Measurements from ENCODE around the gene ITGA6.

The ITGA6 gene

DNA sequence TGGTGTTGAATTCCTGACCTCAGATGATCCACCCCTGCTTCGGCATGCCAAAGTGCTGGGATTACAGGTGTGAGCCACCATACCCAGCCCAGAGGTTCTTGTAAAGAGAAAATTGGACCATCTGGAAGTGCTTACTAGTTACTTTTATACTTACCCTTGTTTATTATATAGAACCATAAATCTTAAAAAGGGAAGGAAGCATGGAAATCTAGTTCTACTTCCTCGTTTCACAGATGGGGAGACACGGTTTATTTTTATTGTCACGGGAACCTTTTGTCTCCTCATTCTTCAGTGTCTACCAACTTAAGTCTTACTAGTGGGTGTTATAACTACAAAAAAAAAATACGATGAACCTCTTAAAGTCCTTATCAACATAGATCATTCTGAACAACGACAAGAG is 82.7 kb downstream of the ITGA6 start:
- peaks cover 14 to 56% (median 34%) of the 10 kb centered on the region in 11 experiments for H3K36me3 ChIP-seq
- H3K9ac ChIP-seq: peak overlapping the region in 7 of 11 experiments; percentile 5 to 68 (median 52); a peak in 13 of 22 replicates
- peaks cover 40 to 58% (median 50%) of the 10 kb centered on the region in 10 experiments for H3K4me1 ChIP-seq
- no peaks in the 10 kb centered on the region for H3K27me3 ChIP-seq
- H4K20me1 ChIP-seq: no peaks in the 10 kb centered on the region
- H3K4me2 ChIP-seq: peak overlapping the region; percentile 59 to 92 (median 77)
- no peak for TF ChIP-seq Cebpa-rat (IDR thresholded peaks at IDR 0.05)
- H3K4me3 ChIP-seq: peak overlapping the region in 8 of 10 experiments; percentile 9 to 53 (median 27); a peak in 7 of 20 replicates
- peak overlapping the region in 10 of 11 experiments; percentile 5 to 82 (median 68); a peak in 16 of 22 replicates for H3K27ac ChIP-seq
- peaks cover 23 to 44% (median 39%) of the 10 kb centered on the region in 11 experiments for H3K9me3 ChIP-seq (replicated peaks in 1 of 11)

GRCh38 chr2:172510548-172510947 is 83.2 kb downstream of the ITGA6 start:
- H4K20me1 ChIP-seq: no peaks in the 10 kb centered on the region
- TF ChIP-seq Cebpa-rat (IDR thresholded peaks at IDR 0.05): no peak
- peak overlapping the region in 7 of 11 experiments; percentile 5 to 68 (median 52); a peak in 13 of 22 replicates for H3K9ac ChIP-seq
- peak overlapping the region; percentile 59 to 92 (median 77) for H3K4me2 ChIP-seq
- no peaks in the 10 kb centered on the region for H3K27me3 ChIP-seq
- H3K9me3 ChIP-seq (replicated peaks in 1 of 11): peaks cover 23 to 49% (median 43%) of the 10 kb centered on the region in 11 experiments
- peak overlapping the region in 8 of 10 experiments; percentile 0 to 32 (median 14); a peak in 4 of 20 replicates for H3K4me3 ChIP-seq
- H3K36me3 ChIP-seq: peaks cover 14 to 56% (median 34%) of the 10 kb centered on the region in 11 experiments
- peaks cover 40 to 63% (median 50%) of the 10 kb centered on the region in 10 experiments for H3K4me1 ChIP-seq
- peak overlapping the region in 10 of 11 experiments; percentile 5 to 82 (median 68); a peak in 15 of 22 replicates for H3K27ac ChIP-seq

DNA sequence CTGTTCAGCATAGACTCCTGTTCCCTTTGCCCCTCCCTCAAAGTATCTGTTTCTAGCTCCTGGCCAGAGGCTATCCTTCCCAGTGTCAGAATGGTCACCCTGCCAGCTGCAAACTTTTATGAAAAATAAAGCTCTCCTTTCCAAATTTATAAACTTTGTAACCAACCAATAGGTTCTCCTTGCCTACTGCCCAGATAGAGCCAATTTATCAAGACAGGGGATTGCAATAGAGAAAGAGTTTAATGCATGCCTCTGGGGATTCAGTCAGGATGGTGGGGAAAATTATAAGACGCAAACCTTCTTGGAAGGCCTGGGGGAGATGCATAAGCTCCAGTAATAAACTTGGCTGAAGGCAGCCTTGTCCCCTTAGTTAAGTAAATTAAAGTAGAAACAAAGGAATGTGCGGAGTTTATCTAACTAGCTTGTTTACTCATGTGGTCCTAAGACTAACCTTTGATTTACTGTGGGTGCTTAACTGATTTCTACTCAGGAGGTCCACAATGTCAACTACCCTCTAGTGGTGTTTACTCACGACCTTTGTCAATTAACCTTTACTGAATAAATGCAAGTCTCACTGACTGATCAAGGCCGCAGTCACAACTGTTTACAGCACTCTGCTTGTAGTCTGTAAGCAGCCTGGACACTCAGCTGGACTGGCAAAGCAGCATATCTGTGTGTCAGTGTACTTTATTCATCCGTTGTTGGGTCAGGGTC is 85.6 kb downstream of the ITGA6 start:
- H3K27ac ChIP-seq: peak overlapping the region in 7 of 11 experiments; percentile 43 to 77 (median 74); a peak in 13 of 22 replicates
- H3K27me3 ChIP-seq: no peaks in the 10 kb centered on the region
- peaks cover 23 to 72% (median 63%) of the 10 kb centered on the region in 11 experiments for H3K9me3 ChIP-seq (replicated peaks in 1 of 11)
- H3K4me3 ChIP-seq: peak overlapping the region in 7 of 10 experiments; percentile 1 to 44 (median 16); a peak in 9 of 20 replicates
- H3K4me1 ChIP-seq: peaks cover 40 to 75% (median 52%) of the 10 kb centered on the region in 10 experiments
- H4K20me1 ChIP-seq: no peaks in the 10 kb centered on the region
- TF ChIP-seq Cebpa-rat (IDR thresholded peaks at IDR 0.05): no peak
- peaks cover 14 to 49% (median 26%) of the 10 kb centered on the region in 11 experiments for H3K36me3 ChIP-seq
- H3K4me2 ChIP-seq: peak overlapping the region in 7 of 11 experiments; percentile 59 to 77 (median 70); a peak in 14 of 22 replicates
- H3K9ac ChIP-seq: peak overlapping the region in 2 of 11 experiments; percentile 35 to 60; a peak in 3 of 22 replicates

GRCh38 chr2:172513524-172513900 is 86.1 kb downstream of the ITGA6 start:
- Histone ChIP-seq H4K20me1 (no peaks in the 10 kb centered on the region), H3K9me3 (replicated peaks in 1 of 11) (peaks cover 27 to 78% (median 68%) of the 10 kb centered on the region in 11 experiments), H3K27ac (peak overlapping the region in 7 of 11 experiments; percentile 43 to 77 (median 74); a peak in 13 of 22 replicates), H3K4me1 (peaks cover 35 to 70% (median 46%) of the 10 kb centered on the region in 10 experiments), H3K4me3 (peak overlapping the region in 6 of 10 experiments; percentile 1 to 32 (median 15); a peak in 6 of 20 replicates), H3K27me3 (no peaks in the 10 kb centered on the region), H3K9ac (peak overlapping the region in 2 of 11 experiments; percentile 35 to 60; a peak in 4 of 22 replicates), H3K36me3 (peaks cover 14 to 49% (median 22%) of the 10 kb centered on the region in 11 experiments), H3K4me2 (peak overlapping the region; percentile 52 to 77 (median 66); a peak in 20 of 22 replicates)
- no peak for TF ChIP-seq Cebpa-rat (IDR thresholded peaks at IDR 0.05)

DNA sequence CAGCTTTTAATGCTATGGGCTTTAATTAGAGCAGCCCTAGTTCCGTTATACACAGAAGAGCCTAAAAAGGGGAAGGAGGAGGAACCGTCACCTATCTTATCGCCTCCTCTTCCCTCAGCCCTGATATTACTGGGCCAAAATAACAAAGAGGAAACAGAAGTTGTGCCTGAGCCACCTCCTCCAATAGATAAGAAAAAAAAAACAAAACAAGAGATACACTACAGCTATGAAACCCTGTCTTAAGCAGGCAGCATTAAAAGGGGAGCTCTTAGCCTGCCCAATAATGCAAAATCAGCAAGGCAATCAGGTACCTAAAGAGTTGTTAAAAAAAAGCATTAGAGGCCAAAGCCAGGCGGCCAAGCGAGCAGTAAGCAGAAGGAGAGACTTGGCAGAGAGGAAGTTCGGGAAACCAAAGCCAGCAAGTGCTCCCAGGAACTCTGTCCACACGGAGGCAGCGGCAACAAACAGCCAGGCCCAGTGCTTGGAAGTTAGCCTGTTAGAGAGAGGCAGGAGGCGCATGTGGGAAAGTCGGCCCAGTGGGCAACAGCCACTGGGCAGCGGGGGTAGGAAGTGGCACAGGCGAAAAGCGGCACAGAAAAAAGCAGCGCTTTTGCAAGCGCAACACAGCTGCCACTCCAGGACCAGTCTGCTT is 86.7 kb downstream of the ITGA6 start:
- Histone ChIP-seq H3K4me2 (peak overlapping the region; percentile 52 to 77 (median 66); a peak in 21 of 22 replicates), H3K9me3 (replicated peaks in 1 of 11) (peaks cover 33 to 83% (median 73%) of the 10 kb centered on the region in 11 experiments)
- no peak for TF ChIP-seq Cebpa-rat (IDR thresholded peaks at IDR 0.05)

GRCh38 chr2:172516299-172516698 is 88.9 kb downstream of the ITGA6 start:
- H3K4me1 ChIP-seq: peaks cover 13 to 44% (median 20%) of the 10 kb centered on the region in 10 experiments
- H3K27ac ChIP-seq: peak overlapping the region in 2 of 11 experiments; percentile 46 to 60; a peak in 4 of 22 replicates
- peaks cover 54 to 100% (median 94%) of the 10 kb centered on the region in 11 experiments for H3K9me3 ChIP-seq (replicated peaks in 1 of 11)
- no peaks in the 10 kb centered on the region for H4K20me1 ChIP-seq
- H3K27me3 ChIP-seq: no peaks in the 10 kb centered on the region
- no peak overlapping the region for H3K4me3 ChIP-seq
- H3K36me3 ChIP-seq: peaks cover 21 to 70% (median 45%) of the 10 kb centered on the region in 11 experiments
- no peak for TF ChIP-seq Cebpa-rat (IDR thresholded peaks at IDR 0.05)
- 0 out of 22 replicates have a peak overlapping the region, but pooled peaks of 1 of the 11 experiments have one; percentile 24 for H3K9ac ChIP-seq
- H3K4me2 ChIP-seq: peak overlapping the region in 3 of 11 experiments; percentile 9 to 49 (median 41); a peak in 5 of 22 replicates

More for the DNA sequence above, 86.7 kb downstream of the ITGA6 start:
- peaks cover 35 to 66% (median 43%) of the 10 kb centered on the region in 10 experiments for H3K4me1 ChIP-seq
- H3K27me3 ChIP-seq: no peaks in the 10 kb centered on the region
- peaks cover 14 to 47% (median 24%) of the 10 kb centered on the region in 11 experiments for H3K36me3 ChIP-seq
- H4K20me1 ChIP-seq: no peaks in the 10 kb centered on the region
- peak overlapping the region in 7 of 11 experiments; percentile 10 to 60 (median 42); a peak in 10 of 22 replicates for H3K9ac ChIP-seq
- peak overlapping the region in 9 of 11 experiments; percentile 27 to 77 (median 68); a peak in 17 of 22 replicates for H3K27ac ChIP-seq
- H3K4me3 ChIP-seq: peak overlapping the region in 4 of 10 experiments; percentile 5 to 24 (median 11); a peak in 4 of 20 replicates

DNA sequence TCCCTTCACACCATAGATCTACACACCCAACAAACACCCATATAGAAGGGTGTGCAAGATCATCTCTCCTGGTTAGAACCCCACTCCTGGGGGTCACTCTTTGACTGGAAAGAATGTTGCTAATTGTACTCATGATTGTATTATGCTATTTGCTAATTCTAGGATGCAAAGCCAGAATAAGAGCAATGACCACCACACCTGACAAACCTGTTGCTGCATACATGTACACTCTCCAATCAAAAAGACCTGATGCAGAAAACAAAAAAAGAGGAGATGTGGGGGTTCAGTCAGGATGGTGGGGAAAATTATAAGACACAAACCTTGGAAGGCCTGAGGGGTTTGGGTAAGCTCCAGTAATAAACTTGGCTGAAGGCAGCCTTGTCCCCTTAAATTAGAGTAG is 91.6 kb downstream of the ITGA6 start:
- no peak for TF ChIP-seq Cebpa-rat (IDR thresholded peaks at IDR 0.05)
- H3K4me2 ChIP-seq: no peak overlapping the region

DNA sequence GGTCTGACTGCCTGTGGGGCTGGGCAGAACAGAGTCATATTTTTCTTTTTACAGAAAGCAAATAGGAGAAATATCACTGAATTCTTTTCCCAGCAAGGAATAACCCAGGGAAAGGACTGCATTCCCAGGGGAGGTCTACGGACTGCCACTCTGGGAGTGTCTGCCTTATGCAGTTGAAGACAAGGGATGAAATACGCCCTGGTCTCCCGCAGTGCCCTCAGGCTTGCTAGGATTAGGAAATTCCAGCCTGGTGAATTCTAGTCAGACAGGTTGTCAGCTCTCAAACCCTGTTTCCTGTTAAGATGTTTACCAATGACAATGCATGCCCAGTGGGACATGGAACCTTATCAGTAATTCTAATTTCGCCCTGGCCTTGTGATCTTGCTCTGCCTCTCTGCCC is 98.2 kb downstream of the ITGA6 start:
- H3K9me3 ChIP-seq (replicated peaks in 1 of 11): peaks cover 73 to 97% (median 83%) of the 10 kb centered on the region in 11 experiments
- H4K20me1 ChIP-seq: no peaks in the 10 kb centered on the region
- H3K9ac ChIP-seq: no peak overlapping the region
- H3K27ac ChIP-seq: no peak overlapping the region
- H3K4me3 ChIP-seq: no peak overlapping the region
- peaks cover 18 to 70% (median 46%) of the 10 kb centered on the region in 11 experiments; a peak in 20 of 22 replicates for H3K36me3 ChIP-seq
- H3K4me1 ChIP-seq: no peaks in the 10 kb centered on the region
- H3K4me2 ChIP-seq: no peak overlapping the region
- no peaks in the 10 kb centered on the region for H3K27me3 ChIP-seq
- no peak for TF ChIP-seq Cebpa-rat (IDR thresholded peaks at IDR 0.05)

More for the DNA sequence above, 91.6 kb downstream of the ITGA6 start:
- no peak overlapping the region for H3K4me3 ChIP-seq
- H3K9me3 ChIP-seq (replicated peaks in 1 of 11): peaks cover 42 to 99% (median 89%) of the 10 kb centered on the region in 11 experiments
- H4K20me1 ChIP-seq: no peaks in the 10 kb centered on the region
- peaks cover 5 to 32% (median 9%) of the 10 kb centered on the region in 10 experiments for H3K4me1 ChIP-seq
- no peaks in the 10 kb centered on the region for H3K27me3 ChIP-seq
- no peak overlapping the region for H3K9ac ChIP-seq
- H3K36me3 ChIP-seq: peaks cover 12 to 62% (median 47%) of the 10 kb centered on the region in 11 experiments; a peak in 19 of 22 replicates
- no peak overlapping the region for H3K27ac ChIP-seq
